Thoracic aorta (tissue), 2 donors: ENCODE measurements around the gene ITIH1. TPM values are rescaled to one million over a fixed set of nuclear protein-coding genes. Genes with fewer than 3 reads are reported as not detected.

ENCODE experiments used
- ATAC-seq: fragments of 150-250 bp; one replicate; pipeline ENCODE4 v1.8.0; 2017; ENCODE audit warnings: low read depth; ENCODE audit not compliant: insufficient number of reproducible peaks, low FRiP score
- DNase-seq: peaks from one replicate; pipeline ENCODE4 v3.0.0-alpha.2; 2020; ENCODE audit warnings: low spot score
- H3K27ac ChIP-seq, 2 donors: fragments of 200-600 bp; sonication (generic); 1 replicate in 1 of 2; 2 replicates in 1 of 2; pipeline ENCODE4 v1.5.1; 2016; ENCODE audit warnings: mild to moderate bottlenecking in 2 of 2, moderate library complexity in 2 of 2
- H3K27me3 ChIP-seq: fragments of 200-600 bp; sonication (generic); replicated peaks from 2 replicates; pipeline ENCODE4 v1.6.0; 2016; ENCODE audit warnings: mild to moderate bottlenecking; ENCODE audit not compliant: insufficient read depth
- H3K36me3 ChIP-seq: fragments of 200-600 bp; sonication (generic); one replicate; pipeline ENCODE4 v1.5.1; 2016
- H3K4me1 ChIP-seq, 2 donors: fragments of 200-600 bp; sonication (generic); 1 replicate in 1 of 2; 2 replicates in 1 of 2; pipeline versions ENCODE4 v1.5.1 to v1.6.0; 2016; ENCODE audit warnings: low read depth in 2 of 2, mild to moderate bottlenecking in 1 of 2; ENCODE audit not compliant: control insufficient read depth in 1 of 2
- H3K4me3 ChIP-seq: fragments of 200-600 bp; sonication (generic); 2 replicates; pipeline ENCODE4 v1.5.1; 2016; ENCODE audit warnings: mild to moderate bottlenecking
- H3K9me3 ChIP-seq: fragments of 200-600 bp; sonication (generic); 2 replicates; pipeline ENCODE4 v1.5.1; 2016
- total RNA-seq, 2 donors: library from RNA; depleted of rRNA; stranded (reverse); fragments of >200 nt; gene quantifications; one replicate each; pipeline versions ENCODE4 v1.1.0 to v1.2.3, GENCODE V29; 2016
- TF ChIP-seq, protein P1 (sequence below): fragments of 200-600 bp; sonication (generic); IDR thresholded peaks from one replicate; pipeline ENCODE4 v1.5.1; 2019; ENCODE audit warnings: antibody characterized with exemption

The ITIH1 gene
- total RNA-seq, 2 donors from 2014 or later: not detected

DNA sequence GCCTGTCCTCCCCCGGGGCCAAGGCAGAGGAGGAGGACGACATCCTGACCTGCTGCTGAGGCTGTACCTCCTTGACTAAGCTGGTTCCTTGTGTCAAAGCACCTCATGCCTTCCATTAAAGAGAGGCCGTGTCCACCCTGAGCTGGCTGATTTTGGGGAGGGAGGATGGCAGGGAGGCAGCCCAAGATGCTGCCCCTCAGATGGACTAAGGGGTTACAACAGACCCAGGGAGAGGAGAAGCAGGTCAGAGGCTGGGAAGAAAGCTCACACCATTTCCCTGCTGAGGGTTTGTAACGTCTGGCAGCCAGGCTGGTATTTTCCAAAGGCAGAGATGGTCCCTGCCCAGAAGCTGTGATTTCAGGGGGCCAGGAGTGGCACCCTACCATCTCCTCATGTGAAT lies 14.5 kb downstream of the ITIH1 start:
- Histone ChIP-seq H3K9me3 (no peaks in the 10 kb centered on the region), H3K36me3 (no peaks in the 10 kb centered on the region), H3K27me3 (no peaks in the 10 kb centered on the region), H3K4me1 (no peaks in the 10 kb centered on the region), H3K27ac (no peak overlapping the region), H3K4me3 (no peak overlapping the region)
- DNase-seq (no peak), ATAC-seq (no peak)
- TF ChIP-seq, protein P1, sequence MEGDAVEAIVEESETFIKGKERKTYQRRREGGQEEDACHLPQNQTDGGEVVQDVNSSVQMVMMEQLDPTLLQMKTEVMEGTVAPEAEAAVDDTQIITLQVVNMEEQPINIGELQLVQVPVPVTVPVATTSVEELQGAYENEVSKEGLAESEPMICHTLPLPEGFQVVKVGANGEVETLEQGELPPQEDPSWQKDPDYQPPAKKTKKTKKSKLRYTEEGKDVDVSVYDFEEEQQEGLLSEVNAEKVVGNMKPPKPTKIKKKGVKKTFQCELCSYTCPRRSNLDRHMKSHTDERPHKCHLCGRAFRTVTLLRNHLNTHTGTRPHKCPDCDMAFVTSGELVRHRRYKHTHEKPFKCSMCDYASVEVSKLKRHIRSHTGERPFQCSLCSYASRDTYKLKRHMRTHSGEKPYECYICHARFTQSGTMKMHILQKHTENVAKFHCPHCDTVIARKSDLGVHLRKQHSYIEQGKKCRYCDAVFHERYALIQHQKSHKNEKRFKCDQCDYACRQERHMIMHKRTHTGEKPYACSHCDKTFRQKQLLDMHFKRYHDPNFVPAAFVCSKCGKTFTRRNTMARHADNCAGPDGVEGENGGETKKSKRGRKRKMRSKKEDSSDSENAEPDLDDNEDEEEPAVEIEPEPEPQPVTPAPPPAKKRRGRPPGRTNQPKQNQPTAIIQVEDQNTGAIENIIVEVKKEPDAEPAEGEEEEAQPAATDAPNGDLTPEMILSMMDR: no peak

DNA sequence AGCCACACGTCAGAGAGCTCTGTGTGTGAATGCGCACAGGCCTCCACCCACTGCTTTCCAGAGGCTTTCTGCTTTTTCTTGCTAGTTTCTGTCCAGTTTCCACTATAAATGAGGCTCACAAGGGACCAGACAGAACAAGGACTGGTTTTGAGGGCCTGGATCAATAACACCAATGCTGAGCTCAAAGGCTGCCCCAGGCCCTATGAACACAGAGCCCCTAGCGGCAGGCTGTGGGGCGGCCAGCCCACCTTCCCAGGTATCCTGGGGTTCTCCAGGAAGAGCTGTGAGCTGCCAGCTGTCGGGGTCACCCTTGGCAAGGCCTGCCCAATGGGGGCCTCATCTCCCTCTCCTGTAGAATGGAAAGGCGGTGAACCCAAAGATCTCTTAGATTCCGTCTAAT lies 15.0 kb downstream of the ITIH1 start:
- Histone ChIP-seq H3K27ac (no peak overlapping the region), H3K4me3 (no peak overlapping the region), H3K27me3 (no peaks in the 10 kb centered on the region), H3K9me3 (no peaks in the 10 kb centered on the region), H3K4me1 (no peaks in the 10 kb centered on the region), H3K36me3 (no peaks in the 10 kb centered on the region)
- TF ChIP-seq, protein P1: no peak
- DNase-seq (no peak), ATAC-seq (no peak)

DNA sequence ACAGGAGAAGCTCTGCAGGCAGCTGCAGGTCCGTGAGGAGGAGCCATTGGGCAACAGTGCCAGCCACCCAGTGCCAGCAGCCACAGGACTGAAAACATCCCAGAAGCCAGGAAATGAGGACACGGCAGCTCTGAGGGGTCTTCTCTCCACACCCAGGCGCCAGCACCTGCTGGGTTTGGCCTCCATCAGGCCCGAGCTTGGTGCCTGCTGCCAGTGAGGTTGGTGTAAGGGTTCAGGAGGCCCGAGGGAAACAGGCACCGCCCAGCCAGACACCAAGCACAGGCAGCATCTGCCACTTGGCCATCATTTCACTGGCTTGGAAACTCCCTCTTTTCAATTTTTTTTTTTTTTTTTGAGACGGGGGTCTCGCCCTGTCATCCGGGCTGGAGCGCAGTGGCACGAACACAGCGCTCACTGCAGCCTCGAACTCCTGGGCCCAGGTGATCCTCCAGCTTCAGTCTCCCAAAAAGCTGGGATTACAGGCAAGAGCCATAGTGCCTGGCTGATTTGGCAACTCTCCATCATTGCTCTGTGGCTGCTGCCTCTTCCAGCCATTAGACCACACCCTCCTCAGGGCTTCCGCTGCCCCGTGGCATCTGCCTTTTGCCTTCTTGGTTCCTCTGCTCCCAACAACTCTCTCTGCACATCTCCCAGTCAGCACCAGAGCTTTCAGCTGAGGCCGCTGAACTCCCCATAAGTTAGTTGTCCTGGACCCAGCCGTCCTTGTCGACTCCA lies 15.7 kb downstream of the ITIH1 start:
- Histone ChIP-seq H3K4me1 (peaks cover 0 to under 1% of the 10 kb centered on the region in 2 donors), H3K27me3 (no peaks in the 10 kb centered on the region), H3K27ac (no peak overlapping the region), H3K36me3 (no peaks in the 10 kb centered on the region), H3K4me3 (no peak overlapping the region), H3K9me3 (no peaks in the 10 kb centered on the region)
- TF ChIP-seq, protein P1: no peak
- ATAC-seq (no peak), DNase-seq (no peak)

DNA sequence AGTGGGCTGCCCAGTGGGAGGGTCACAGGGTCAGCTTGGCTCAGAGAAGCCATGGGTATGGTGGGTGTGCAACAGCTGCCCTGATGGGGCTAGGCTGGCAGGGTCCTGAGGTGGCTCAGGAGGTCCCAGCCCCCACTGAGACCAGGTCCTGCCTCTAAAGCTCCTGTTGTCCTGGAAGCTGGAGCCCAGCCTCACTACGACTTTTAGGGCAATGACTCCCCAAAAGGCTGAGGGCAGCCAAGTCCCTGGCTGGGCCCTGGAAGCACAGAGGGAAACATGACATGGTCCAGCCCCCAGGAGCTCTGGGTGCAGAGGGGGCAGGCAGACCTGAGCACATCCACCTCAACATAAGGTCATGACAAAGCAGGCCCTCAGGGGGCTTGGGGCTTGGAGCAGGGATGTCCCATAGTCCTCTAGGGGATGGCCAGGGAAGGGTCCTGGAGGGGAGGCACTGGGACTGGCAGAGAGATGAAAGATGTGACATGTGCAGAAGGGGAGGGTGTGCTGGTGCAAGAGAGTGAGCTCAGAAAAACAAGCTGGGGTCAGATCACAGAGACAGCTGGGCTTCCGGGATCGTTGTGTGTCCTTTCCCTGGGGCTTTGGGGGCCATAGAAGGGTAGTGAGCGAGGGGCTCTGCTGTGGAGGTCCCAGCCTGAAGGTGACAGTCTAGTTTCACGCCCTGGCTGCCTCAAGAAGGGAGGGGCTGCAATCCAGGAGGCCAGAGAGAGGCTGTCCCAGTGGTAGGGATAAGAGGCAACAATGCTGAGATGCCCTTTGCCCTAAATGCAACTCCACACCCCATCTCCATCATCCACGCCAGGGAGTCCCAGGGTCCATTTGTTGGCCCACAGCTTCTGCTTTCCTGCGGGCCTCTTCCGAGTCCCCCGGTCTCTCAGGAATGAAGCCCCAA lies 16.6 kb downstream of the ITIH1 start:
- TF ChIP-seq, protein P1: no peak
- DNase-seq (no peak), ATAC-seq (no peak)
- Histone ChIP-seq H3K27ac (no peak overlapping the region), H3K27me3 (no peaks in the 10 kb centered on the region), H3K4me3 (no peak overlapping the region), H3K4me1 (peaks cover 0 to 9% of the 10 kb centered on the region in 2 donors), H3K36me3 (no peaks in the 10 kb centered on the region), H3K9me3 (no peaks in the 10 kb centered on the region)

DNA sequence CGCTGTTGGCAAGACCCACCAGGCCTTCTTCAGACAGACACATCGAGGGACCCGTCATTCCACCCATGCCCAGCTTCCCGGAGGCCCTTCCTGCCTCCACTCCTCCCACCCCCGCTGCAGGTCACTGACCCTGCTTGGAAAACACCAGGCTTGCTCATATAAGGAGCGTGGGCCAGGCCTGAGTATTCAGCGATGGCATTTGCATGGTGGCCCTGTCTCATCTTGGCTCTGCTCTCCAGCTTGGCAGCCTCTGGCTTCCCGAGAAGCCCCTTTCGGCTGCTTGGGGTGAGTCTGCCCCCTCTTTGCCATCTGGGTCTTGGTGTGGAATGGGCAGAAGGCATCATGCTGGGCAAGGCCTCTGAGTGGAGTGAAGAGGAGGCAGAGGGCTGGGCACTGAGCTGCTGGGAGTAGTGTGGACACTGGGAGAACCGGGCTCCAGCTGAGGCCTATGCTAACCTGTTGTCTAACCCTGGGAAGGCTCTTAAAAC lies 17.3 kb downstream of the ITIH1 start, which contains the start of gene ITIH3:
Gene ITIH3, plus strand, starts transcription at position 185 of the 488 bp plus-strand sequence. Its CDS starts 8 bp downstream, at position 193.
- H3K9me3 ChIP-seq: no peaks in the 10 kb centered on the region
- H3K36me3 ChIP-seq: no peaks in the 10 kb centered on the region
- no peak within 1 kb of the TSS for H3K4me3 ChIP-seq
- TF ChIP-seq, protein P1: no peak
- ATAC-seq (no peak), DNase-seq (no peak)
- no peaks in the 10 kb centered on the region for H3K27me3 ChIP-seq
- no peak within 1 kb of the TSS for H3K27ac ChIP-seq
- H3K4me1 ChIP-seq: peaks cover 0 to 9% of the 10 kb centered on the region in 2 donors
